Left renal pelvis (tissue), 4 donors: Measurements from ENCODE around the gene JMJD1C. TPM values are rescaled to one million over a fixed set of nuclear protein-coding genes. Genes with fewer than 3 reads are reported as not detected.

Experiments used
- DNase-seq, 4 donors: peaks; one replicate each; pipeline ENCODE4 v3.0.0-alpha.2; 2013; ENCODE audit warnings: low read depth in 4 of 4, low spot score in 3 of 4
- polyA plus RNA-seq, 4 donors: library from polyadenylated mRNA; unstranded; fragments of 120-200 nt; gene quantifications; one replicate each; pipeline ENCODE4 v1.2.1, GENCODE V29; 2013; ENCODE audit not compliant: insufficient read length in 4 of 4

Gene JMJD1C
- polyA plus RNA-seq, 4 donors, result 98.9 to 135 (median 107) TPM

DNA sequence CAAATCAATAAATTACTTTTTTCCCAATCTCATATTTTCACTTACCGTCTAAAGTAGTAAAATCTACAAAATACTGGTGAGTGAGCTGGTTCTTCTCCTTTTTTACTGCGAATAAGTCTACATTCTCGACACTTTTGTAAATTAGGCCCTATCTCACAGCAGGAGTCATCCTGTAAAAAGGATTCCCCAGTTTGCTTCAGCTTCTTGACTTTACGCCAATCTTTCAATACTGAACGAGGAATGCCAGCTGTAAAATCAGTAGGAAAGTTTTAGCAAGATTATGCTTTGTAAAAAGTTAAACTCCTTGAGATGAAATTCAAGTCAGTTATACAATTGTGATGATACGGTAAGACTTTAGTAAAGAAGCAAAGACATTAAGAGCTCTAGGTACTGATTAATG is 265.3 kb downstream of the JMJD1C start:
- no peak for DNase-seq

DNA sequence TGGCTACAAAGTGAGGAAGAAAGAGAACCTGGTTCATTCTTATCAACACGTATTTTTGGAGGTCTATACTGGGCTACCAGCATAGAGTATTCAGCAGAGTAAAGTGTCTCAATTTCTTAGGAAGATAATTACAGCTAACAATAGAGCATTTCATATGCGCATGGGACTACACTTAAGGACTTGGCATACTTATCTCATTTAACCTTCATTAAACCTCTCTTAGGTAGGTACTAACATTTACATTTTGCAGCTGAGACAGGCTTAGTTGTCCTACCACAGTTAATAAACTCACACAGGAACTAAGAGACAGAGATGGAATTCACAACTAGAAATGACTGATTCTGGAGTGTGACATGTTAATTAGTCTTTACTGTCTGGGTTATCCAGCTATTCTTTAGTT is 266.1 kb downstream of the JMJD1C start:
- no peak for DNase-seq

DNA sequence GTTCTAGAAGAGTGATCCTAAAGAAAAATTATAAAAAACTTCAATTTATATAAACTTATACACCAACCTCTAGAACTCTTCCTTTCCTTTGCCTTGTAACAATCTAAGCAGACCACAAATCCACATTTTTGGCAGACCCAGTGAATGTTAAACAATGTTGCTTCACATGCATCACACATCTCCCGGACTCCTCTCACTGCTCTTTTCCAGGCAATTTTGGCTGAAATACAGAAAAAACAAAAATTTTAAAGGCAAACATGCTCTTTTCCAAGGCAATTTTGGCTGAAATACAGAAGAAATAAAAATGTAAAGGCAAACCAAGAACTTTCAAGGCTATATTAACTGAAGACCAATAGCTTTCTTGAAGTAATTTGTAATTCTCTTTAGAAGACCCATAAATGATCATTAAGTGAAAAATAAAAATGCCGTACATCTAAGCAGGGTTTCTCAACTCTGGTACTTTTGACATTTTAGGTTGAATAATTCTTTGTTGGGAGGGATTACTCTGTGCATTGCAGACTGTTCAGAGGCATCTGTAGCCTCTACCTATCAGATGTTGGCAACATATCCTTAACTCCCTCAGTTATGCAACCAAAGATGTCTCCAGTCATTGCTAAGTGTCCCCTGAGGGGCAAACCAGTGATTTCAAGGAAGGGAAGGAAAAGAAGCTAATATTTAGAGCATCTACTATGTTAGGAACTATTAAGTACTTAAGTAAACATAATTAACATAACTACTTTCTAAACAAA is 268.3 kb downstream of the JMJD1C start:
- DNase-seq, result peak in 3 of 4 donors; percentile 24 to 35 (median 35)

DNA sequence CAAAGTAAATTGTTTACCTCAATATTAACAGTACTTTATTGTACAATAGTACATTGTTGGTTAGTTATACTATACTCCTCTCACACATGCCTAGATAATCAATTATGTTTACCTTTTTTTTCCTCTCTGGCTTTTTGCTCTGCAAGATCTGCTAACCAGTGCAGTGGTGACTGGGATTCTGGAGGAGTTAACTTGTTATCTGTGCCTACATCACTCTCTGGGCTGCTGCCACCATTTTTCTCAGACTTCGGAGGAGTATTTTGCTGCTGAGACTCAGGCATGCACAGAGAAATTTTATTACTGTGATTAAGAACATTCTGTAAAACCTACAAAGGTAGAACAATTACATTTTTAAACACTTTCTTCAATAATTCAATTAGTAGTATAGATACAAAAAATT is 273.0 kb downstream of the JMJD1C start:
- no peak for DNase-seq

DNA sequence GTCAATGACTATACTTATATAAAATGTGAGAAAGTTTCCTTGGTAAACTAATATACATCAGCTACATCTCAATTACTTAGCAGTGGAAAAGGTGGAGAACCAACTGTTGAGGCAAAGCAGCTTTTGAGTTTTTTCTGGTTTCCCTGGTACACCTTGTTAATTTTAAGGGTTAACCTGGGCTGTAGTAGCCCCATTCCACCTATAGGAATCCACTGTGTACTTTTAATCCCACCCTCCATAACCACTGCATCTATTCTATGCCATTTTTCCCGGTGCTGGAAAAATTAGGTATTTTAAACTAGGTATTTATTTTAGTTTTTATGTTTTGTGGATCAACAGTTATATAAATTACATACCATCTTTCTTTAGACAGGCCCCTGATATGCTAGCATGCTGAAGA is 290.2 kb downstream of the JMJD1C start:
- no peak for DNase-seq

DNA sequence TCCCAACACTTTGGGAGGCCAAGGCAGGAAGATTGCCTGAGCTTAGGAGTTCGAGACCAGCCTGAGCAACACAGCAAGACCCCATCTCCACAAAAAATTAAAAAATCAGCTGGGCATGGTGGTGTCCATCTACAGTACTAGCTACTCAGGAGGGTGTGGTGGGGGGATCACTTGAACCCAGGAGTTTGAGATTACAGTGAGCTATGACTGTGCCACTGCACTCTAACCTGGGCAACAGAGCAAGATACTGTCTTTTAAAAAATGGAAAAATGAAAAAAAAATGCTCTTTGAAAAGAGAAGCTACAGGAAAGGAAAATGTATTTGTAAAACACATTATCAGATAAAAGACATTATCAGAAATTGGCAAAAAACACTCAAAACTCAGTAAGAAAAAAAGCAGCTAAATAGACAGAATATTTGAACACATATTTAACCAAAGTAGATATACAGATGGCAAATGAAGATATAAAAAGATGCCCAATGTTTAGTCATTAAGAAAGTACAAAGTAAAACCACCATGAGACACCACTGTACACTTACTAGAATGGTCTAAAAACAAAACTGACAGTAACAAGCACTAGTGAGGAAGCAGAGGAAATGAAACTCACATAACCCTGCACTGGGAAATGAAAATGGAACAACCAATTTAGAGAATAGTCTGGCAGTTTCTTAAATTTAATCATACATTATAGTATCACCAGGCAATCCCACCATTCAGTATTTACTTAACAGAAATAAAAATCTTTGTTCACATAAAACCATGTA is 292.1 kb downstream of the JMJD1C start:
- no peak for DNase-seq

DNA sequence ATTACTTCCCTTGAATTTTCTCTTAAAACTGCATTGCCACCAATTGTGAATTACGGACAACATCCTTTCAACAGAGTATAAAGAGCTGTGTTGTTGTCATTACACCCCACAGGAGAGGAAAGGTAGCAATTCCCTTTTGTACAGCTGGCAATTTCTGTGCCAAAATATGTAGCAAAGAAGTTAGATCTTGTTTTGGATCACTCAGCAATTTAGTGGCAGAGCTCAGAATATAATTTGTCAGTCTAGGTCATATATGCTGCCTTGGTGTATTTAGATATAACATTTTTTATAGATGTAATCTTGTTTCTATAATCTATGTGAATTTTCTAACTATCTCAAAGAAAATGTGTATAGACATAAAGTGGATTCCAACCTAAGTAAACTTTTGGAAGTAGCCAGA is 293.9 kb downstream of the JMJD1C start:
- DNase-seq, result no peak

DNA sequence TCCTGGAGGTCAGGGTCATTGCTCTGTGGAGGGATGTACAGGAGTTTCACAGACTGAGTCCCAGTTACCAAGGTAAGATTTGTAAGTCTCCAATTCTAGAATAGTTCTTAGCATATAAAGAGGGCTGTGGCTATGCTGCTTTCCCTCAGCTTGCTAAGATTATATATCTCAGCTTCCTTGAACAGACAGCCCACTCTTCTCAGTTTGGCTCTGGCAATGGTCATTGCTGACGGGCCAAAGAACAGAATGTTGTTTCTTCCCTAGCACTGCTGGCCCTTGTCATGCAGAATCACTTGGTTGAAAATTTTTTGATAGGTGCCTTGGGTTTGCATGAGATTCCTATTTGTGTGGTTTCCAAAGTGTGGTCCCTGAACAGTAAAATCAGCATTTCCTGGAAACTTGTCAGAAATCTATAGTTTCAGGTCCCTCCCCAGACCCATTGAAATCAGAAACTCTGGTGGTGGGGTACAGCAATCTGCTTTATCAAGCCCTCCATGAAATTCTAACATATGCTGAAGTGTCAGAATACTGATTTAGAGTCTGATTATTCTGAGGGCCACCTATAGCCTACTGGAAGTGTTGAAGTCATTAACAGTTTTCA is 294.4 kb downstream of the JMJD1C start:
- DNase-seq, result no peak

DNA sequence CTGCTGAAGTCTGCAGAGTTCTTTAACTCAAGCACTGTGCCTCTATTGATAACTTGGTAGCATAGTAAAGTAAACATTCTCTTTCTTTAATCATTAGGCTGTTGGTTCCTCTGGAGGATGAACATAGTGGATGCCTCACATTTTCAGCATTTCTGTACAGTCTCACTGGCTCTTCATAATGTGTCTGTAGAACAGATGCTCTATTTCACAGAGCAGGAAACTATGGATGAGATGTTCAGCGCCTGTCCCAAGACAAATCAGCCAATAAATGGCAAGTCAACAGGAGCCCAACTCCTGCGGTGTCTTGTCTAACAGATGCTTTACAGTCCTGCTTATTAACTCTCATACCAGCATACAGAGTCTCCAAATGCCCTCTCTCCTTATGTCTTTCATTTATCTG is 296.2 kb downstream of the JMJD1C start:
- no peak for DNase-seq

DNA sequence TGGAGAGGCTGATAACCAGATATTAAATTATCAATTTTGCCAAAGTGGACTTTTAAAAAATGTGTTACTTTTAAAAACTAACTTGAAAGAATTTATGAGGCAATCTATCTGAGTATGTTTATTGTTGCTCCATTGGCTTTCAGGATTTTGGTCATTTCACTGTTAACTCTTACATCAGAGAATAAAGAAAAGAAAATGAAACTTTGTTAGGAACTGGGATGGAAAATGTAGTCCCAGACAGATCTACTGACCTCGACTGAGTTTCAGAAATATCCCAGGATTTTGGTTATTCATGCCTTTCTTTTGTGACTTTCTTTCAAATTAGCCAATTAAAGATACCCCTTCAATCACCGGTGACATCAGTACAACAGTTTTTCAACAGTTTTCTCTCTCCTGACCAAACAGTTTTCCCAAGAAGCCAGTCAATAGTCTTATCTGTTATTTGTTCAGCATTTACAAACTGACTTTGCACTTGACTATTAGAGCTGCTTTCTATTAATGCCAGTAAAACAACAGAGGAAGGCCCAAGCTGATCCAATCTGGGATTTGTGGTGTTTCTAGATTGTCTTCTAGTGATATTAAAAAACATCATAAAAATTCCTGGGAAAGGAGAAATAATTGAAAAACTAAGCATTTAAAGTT is 296.8 kb downstream of the JMJD1C start:
- DNase-seq, result no peak

DNA sequence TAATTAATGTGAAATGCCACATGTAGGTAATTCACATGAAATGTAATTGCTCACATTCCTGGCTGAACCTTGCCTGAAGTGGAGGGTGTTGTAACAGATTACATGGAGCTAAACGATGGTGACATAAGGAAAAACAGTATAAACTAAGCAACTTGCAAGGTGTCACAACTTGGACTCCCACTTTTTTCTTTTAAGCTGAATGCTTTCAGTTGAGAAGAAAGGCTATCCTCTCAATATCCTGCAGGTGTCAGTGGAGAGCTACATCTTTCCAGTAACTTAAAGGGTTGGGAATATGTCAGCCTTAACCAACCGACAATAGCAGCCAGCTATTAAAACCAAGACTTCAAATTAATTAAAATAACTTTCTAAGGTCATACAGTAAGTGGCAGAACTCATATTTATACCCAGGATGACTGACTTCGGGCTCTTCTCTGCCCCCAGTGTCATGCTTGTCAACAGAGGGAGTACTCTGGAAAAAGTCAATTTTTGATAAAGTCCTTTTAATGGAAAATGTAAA is 299.0 kb downstream of the JMJD1C start:
- peak; percentile 38 to 59 (median 47) for DNase-seq

DNA sequence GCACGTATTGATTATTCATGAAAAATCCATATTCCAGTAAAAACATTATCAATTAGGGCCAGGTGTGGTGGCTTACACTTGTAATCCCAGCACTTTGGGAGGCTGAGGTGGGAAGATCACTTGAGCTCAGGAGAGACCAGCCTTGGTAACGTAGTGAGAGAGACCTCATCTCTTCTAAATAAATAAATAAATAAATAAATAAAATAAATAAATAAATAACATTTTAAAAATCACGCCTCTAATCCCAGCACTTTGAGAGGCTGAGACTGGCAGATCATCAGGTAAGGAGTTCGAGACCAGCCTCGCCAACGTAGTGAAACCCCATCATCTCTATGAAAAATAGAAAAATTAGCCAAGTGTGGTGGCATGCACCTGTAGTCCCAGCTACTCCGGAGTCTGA is 300.5 kb downstream of the JMJD1C start:
- no peak for DNase-seq

DNA sequence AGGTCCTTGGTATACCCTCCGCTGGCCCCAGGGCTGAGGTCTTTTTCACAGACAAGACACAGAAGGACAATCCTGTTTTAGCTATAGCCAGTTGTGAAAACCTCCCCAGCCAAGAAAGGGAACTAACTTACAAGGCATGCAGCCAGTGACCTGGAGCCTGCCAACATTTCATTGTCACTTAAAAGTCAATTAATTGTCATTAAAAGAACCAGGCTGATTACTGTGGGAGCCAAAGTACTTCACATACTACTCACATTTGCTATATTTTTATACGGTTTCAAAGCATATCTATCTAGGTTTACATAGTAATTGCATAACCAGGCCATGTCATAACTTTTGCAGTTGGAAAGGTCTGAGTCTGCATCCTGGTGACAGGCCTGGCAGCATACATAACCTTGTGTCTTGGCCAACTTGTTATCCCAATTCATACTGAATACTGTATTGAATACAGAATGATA is 301.6 kb downstream of the JMJD1C start:
- no peak for DNase-seq

DNA sequence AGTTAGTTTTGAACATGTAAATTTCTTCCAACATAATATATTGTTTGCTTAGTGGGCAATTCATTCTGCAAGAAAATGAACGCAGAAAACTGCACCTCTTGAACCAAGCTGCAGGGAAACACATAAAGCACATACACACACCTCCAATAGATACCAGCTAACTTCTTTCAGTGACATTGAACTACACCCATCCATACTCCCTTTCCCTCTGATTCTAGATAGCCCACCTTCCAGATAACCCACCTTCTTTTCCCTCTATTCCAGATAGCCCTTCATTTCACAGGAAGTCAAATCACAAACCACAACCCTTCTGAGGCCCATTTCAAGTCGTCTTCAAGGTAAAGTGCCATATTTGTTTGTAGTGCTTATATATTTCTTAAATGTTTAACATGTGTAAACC is 304.2 kb downstream of the JMJD1C start:
- no peak for DNase-seq

DNA sequence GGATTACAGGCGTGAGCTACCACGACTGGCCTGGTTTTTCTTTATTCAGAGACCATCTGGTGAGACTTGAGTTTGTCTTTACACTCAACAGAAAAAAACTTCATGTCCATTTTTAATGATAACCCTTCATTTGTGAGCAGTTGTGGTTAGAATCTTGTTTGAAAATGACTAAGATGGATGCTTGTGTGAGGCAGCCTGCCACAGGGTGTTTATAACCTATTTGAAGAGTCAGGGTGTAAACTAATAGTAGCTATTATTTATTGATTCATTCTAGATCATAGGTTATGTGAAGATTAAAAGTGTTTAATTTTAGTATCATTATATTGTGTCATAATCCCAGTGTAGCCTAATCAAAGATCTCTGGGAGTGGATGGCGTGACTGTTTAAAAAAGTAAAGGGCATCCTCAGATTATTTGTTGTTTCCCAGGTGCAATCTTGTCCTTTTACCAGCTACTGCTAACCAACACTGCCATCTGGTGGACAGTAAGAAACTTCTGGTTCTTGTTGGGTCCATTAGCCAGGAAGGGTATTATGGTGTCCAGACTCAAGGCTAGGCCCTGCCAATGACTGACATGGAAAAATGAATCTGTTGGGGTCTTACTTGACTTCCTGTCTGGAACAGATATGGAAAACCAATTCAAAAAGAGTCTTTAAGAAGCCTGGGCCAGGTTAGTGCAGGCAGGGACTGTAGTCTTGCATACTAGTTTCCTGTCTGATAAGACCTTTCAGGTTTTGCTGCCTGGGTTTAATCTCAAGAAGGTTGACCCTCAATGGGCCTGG is 307.7 kb downstream of the JMJD1C start:
- peak; percentile 58 to 76 (median 68) for DNase-seq

DNA sequence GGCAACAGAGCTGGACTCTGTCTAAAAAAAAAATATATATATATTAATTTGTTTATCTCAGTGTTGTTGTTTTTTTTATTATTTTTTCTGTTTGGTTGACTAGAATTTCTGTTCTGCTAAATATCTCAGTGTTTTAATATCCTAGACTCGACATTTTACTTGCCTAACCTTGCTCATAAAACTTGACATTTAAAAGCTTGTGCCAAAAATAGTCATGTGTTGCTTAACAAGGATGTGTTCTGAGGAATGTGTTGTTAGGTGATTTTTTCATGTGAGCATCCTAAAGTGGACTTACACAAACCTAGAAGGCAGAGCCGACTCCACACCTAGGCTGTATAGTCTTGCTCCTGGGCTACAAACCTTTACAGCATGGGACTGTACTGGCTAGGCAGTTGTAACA is 309.5 kb downstream of the JMJD1C start:
- no peak for DNase-seq

DNA sequence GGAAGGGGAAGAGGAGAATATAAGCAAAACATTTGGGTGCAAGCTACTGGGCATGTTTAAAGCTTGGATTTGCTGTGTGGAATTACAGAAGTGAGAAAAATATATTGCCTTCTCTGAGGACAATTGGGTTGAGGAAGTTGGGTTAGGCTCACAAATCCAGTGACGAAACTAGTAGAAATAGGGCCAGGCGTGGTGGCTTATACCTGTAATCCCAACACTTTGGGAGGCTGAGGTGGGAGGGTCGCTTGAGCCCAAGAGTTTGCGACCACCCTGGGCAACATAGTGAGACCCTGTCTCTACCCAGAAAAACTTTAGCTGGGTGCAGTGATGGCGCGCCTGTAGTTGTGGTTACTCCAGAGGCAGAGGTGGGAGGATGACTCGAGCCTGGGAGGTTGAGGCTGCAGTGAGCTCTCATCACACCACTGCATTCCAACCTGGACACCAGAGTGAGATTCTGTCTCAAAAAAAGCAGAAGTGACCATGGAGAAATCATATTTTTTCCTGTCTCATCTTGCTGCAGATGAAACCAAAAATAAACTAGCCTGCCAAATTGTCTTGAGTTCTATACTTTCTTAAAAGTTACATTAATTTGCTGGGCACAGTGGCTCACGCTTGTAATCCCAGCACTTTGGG is 310.3 kb downstream of the JMJD1C start:
- no peak for DNase-seq

DNA sequence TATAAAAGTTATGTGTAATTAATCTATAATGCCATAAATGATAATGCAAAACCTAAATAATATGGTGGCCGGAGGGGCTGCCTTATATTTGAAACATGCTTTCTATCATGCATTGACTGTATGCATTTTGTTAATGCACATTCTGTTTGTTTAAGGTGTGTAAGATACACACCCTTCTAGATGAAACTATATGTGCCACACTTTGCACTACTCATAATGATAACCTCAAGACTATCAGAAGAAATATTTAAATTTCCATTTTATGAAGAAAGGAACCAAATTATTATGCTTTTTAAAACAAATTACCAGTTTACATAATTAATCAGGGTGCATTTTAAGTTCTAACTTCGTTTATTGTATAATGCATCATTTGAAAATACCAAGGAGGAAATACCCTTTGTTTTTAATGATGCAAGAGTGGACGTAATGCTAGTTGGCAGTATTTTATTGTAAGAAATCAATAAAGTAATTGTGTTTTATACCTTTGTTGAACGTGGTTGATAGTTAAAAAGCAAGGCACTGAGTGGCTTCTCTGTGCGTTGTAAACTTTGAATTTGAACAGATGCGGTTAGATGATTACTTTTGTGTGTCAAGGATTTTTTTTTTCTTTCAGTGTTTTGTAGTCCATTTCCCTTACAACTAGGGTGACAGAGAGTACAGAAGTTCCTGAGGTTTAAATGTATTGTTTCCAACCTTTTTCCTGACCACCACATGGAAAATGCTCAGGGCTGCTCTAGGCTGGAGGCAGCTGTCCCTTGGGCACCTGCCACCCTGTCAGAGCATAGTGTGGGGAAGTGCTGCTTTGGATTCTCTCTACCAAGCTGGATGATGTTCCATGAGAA is 311.0 kb downstream of the JMJD1C start:
- no peak for DNase-seq
